OCI-LY3 (cell line): ENCODE data around the gene SLC24A5.

Experiments used
- CTCF ChIP-seq: fragments of 200-600, 300-600 bp; sonication (generic); IDR thresholded peaks from 2 replicates; pipeline ENCODE4 v1.5.1; 2014; ENCODE audit warnings: antibody characterized with exemption, low read length, low read depth
- EZH2phosphoT487 ChIP-seq: fragments of 200-600 bp; shearing (Covaris generic); IDR thresholded peaks from 2 replicates; pipeline ENCODE4 v1.6.1; 2018; ENCODE audit warnings: antibody characterized with exemption, mixed run types, low read depth

GRCh38 chr15:48077616-48078184 is 43.1 kb upstream of the SLC24A5 start:
- TF ChIP-seq CTCF (no peak), EZH2phosphoT487 (no peak)
